A673 (cell line): ENCODE measurements around the gene ADORA2A. TPM values are rescaled to one million over a fixed set of nuclear protein-coding genes. Genes with fewer than 3 reads are reported as not detected.
A peak's percentile ranks its signal among the peaks of the same experiment; 100 is the strongest.
"Not testable (repeated sequence)": the region's sequence is repeated elsewhere in the genome, so short reads cannot be mapped to it uniquely, and the experiment has no call there.

Experiments used
- BruUV-seq: library from RNA; stranded (reverse); fragments of 400-500 nt; replicated peaks from 2 replicates; lab custom pipeline; 2021; lab: Mats Ljungman, UMichigan
- CTCF ChIA-PET: fragments of 300-600 bp; sonication (Branson Sonifier 250); formaldehyde crosslinking; loops from one replicate; lab custom pipeline; 2022; ENCODE audit warnings: antibody characterized with exemption; lab: Charles Lee
- POLR2A ChIA-PET: fragments of 300-600 bp; sonication (Branson Sonifier 250); formaldehyde crosslinking; loops from one replicate; lab custom pipeline; 2022; ENCODE audit warnings: antibody characterized with exemption; ENCODE audit not compliant: low non-redundant PET; lab: Charles Lee
- DNase-seq: peaks from one replicate; pipeline ENCODE4 v3.0.0-alpha.2; 2015; ENCODE audit warnings: low spot score
- H3K27ac ChIP-seq: fragments of 200-600 bp; sonication (generic); 2 replicates; pipeline ENCODE4 v1.5.1; 2016; ENCODE audit warnings: mixed run types, low read depth, mild to moderate bottlenecking, mixed read lengths, antibody characterized with exemption, low read length; ENCODE audit not compliant: poor library complexity, severe bottlenecking
- H3K27me3 ChIP-seq: fragments of 200-600 bp; sonication (generic); replicated peaks from 2 replicates; pipeline ENCODE4 v1.6.1; 2017; ENCODE audit warnings: mixed run types, low read depth, mild to moderate bottlenecking, mixed read lengths, antibody characterized with exemption, low read length; ENCODE audit not compliant: insufficient read depth, poor library complexity
- H3K36me3 ChIP-seq: fragments of 200-600 bp; sonication (generic); 2 replicates; pipeline ENCODE4 v1.6.1; 2016; ENCODE audit warnings: mixed run types, mild to moderate bottlenecking, mixed read lengths, antibody characterized with exemption, low read length; ENCODE audit not compliant: insufficient read depth, poor library complexity, severe bottlenecking
- H3K4me1 ChIP-seq: fragments of 200-600 bp; sonication (generic); 2 replicates; pipeline ENCODE4 v1.6.1; 2017; ENCODE audit warnings: mixed run types, mild to moderate bottlenecking, mixed read lengths, antibody characterized with exemption, low read length; ENCODE audit not compliant: insufficient read depth, poor library complexity, severe bottlenecking
- H3K4me3 ChIP-seq: fragments of 200-600 bp; sonication (generic); 2 replicates; pipeline ENCODE4 v1.5.1; 2016; ENCODE audit warnings: low read depth, mixed run types, mild to moderate bottlenecking, mixed read lengths, low read length; ENCODE audit not compliant: poor library complexity, severe bottlenecking
- H3K9me3 ChIP-seq: fragments of 200-600 bp; sonication (generic); 2 replicates; pipeline ENCODE4 v1.6.1; 2016; ENCODE audit warnings: mixed run types, low read depth, mild to moderate bottlenecking, mixed read lengths, antibody characterized with exemption, low read length; ENCODE audit not compliant: poor library complexity, severe bottlenecking
- EZH2 ChIP-seq: fragments of 200-600 bp; sonication (generic); IDR thresholded peaks from 2 replicates; pipeline ENCODE4 v1.6.1; 2017; ENCODE audit warnings: borderline replicate concordance, low read depth, mild to moderate bottlenecking, mixed read lengths, antibody characterized with exemption, low read length; ENCODE audit not compliant: poor library complexity, severe bottlenecking
- intact Hi-C: fragments of 100-400 bp; cut with micrococcal nuclease; formaldehyde crosslinking; loops from one replicate; pipeline ENCODE4 v1.10.0; 2022; ENCODE audit not compliant: unreplicated experiment
- total RNA-seq: library from RNA; stranded (reverse); gene quantifications from 2 replicates; pipeline ENCODE4 v1.2.3, GENCODE V29; 2021
- TF ChIP-seq, protein P1 (sequence below): fragments of 300-800, 200-600 bp; sonication (generic); conservative IDR thresholded peaks from 2 replicates; pipeline ENCODE4 v1.5.1; 2017; ENCODE audit warnings: low read depth, mild to moderate bottlenecking, antibody characterized with exemption, low read length, moderate library complexity, mixed read lengths

Gene ADORA2A
- total RNA-seq, 1 experiment from 2014 or later: 9.6 TPM

DNA sequence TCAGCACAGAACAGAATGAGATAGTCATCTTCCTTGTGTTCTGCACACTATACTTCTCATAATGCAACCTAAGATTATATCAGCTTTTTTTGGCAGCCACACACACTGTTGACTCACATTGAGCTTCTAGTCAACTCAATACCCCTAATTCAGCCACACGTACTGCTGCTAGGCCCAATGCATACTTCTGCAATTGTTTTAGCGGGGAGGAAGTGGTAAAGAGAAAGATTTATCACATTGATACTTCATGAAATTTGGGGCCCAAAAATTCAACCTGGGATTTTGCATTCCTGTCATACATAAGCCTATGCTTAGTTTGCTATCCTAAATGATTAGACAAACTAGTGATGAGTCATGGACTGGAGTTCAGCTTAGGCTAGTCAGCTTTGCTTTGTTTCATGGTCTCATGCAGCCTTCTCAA, 59.1 kb downstream of the ADORA2A start:
- BruUV-seq: no TSS peak
- Histone ChIP-seq H3K27me3 (no peaks in the 10 kb centered on the region), H3K4me3 (no peak overlapping the region), H3K9me3 (no peaks in the 10 kb centered on the region), H3K36me3 (no peaks in the 10 kb centered on the region), H3K4me1 (peaks cover 40% of the 10 kb centered on the region), H3K27ac (no peak overlapping the region)
- ChIA-PET POLR2A (no interaction called here), CTCF (interaction anchor here (0.6 to 1.3 kb wide), 2 partner anchors 9 to 63 kb away, joined by 7 to 12 read pairs; no protein-coding TSS in a partner anchor)
- intact Hi-C loops: loop anchor here (5.0 kb wide), 1 partner anchor 59 kb away; the partner anchor contains the start of gene ADORA2A
- no peak for TF ChIP-seq EZH2
- DNase-seq: peak; percentile 46

DNA sequence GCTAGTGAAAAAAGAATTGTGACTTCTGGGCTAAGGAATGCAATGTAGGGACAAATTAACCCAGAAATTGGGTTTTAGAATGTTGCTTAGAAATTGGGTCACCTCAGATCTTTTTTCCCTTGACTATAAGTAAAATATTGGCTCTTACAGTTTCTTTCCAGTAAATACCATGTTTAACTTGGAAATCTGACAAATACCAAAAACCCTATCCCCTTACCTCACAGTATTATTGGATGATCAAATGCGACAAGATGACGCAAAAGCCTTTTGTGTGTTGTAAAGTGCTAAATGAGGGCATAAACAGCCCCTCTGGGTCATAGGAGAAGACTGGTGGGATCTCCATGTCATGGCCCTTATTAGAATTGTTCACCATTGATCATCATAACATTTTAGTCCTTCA, 61.6 kb downstream of the ADORA2A start:
- POLR2A ChIA-PET: no interaction called here
- no TSS peak for BruUV-seq
- CTCF ChIA-PET: no interaction called here
- Histone ChIP-seq H3K27me3 (no peaks in the 10 kb centered on the region), H3K27ac (no peak overlapping the region), H3K4me1 (peaks cover 16% of the 10 kb centered on the region), H3K4me3 (no peak overlapping the region), H3K9me3 (no peaks in the 10 kb centered on the region), H3K36me3 (no peaks in the 10 kb centered on the region)
- intact Hi-C loops: loop anchor here (5.0 kb wide), 1 partner anchor 62 kb away; the partner anchor contains the start of gene ADORA2A
- no peak for DNase-seq
- TF ChIP-seq, protein P1, sequence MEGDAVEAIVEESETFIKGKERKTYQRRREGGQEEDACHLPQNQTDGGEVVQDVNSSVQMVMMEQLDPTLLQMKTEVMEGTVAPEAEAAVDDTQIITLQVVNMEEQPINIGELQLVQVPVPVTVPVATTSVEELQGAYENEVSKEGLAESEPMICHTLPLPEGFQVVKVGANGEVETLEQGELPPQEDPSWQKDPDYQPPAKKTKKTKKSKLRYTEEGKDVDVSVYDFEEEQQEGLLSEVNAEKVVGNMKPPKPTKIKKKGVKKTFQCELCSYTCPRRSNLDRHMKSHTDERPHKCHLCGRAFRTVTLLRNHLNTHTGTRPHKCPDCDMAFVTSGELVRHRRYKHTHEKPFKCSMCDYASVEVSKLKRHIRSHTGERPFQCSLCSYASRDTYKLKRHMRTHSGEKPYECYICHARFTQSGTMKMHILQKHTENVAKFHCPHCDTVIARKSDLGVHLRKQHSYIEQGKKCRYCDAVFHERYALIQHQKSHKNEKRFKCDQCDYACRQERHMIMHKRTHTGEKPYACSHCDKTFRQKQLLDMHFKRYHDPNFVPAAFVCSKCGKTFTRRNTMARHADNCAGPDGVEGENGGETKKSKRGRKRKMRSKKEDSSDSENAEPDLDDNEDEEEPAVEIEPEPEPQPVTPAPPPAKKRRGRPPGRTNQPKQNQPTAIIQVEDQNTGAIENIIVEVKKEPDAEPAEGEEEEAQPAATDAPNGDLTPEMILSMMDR: no peak
- no peak for TF ChIP-seq EZH2

DNA sequence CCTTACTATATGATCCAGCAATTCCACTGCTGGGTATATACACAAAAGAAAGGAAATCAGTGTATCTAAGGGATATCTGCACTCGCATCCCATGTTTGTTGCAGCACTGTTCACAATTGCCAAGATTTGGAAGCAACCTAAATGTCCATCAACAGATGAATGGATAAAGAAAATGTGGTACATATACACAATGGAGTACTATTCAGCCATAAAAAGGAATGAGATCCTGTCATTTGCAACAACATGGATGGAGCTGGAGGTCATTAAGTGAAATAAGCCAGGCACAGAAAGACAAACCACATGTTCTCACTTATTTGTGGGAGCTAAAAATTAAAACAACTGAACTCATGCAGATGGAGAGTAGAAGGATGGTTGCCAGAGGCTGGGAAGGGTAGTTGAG, 62.0 kb downstream of the ADORA2A start:
- H3K4me3 ChIP-seq, H3K9me3 ChIP-seq, H3K27me3 ChIP-seq, DNase-seq, H3K27ac ChIP-seq, CTCF ChIA-PET, H3K36me3 ChIP-seq, POLR2A ChIA-PET, BruUV-seq: not testable (repeated sequence)
- H3K4me1 ChIP-seq: peaks cover 13% of the 10 kb centered on the region
- intact Hi-C loops: loop anchor here (5.0 kb wide), 1 partner anchor 62 kb away; the partner anchor contains the start of gene ADORA2A

Other genes starting within 250 kb of the ADORA2A start
- gene SUSD2, start 246.1 kb upstream of the ADORA2A start, total RNA-seq: 0.94 and 1.3 TPM in 2 replicates
- not detected in 2 replicates for gene GGT5, start 182.5 kb upstream of the ADORA2A start, total RNA-seq
- gene SPECC1L, start 156.8 kb upstream of the ADORA2A start, total RNA-seq: 55.6 and 56.7 TPM in 2 replicates
- 0.11 and 0.35 TPM in 2 replicates for gene UPB1, start 67.7 kb downstream of the ADORA2A start, total RNA-seq
- 70.5 and 75.3 TPM in 2 replicates for gene GUCD1, start 127.5 kb downstream of the ADORA2A start, total RNA-seq
- 216 and 220 TPM in 2 replicates for gene SNRPD3, start 128.4 kb downstream of the ADORA2A start, total RNA-seq
- 0.86 and 2.2 TPM in 2 replicates for gene LRRC75B, start 165.5 kb downstream of the ADORA2A start, total RNA-seq
- 3.3 and 4.5 TPM in 2 replicates for gene GGT1, start 175.6 kb downstream of the ADORA2A start, total RNA-seq